Uterus (tissue), 2 donors: Measurements from ENCODE around the gene ARSB.

Experiments
- CTCF ChIP-seq, 4 experiments: fragments of 200-600 bp in 2 of 4; fragments of 450-650 bp in 2 of 4; sonication (generic) in 2 of 4; IDR thresholded peaks; one replicate each; pipeline ENCODE4 v1.5.1; 2016 to 2019; ENCODE audit warnings: antibody characterized with exemption in 4 of 4, mild to moderate bottlenecking in 2 of 4, moderate library complexity in 1 of 4
- POLR2A ChIP-seq, 2 donors: fragments of 450-650 bp; IDR thresholded peaks; one replicate each; pipeline ENCODE4 v1.6.1; 2016; ENCODE audit warnings: antibody characterized with exemption in 2 of 2, mild to moderate bottlenecking in 1 of 2, moderate library complexity in 1 of 2

DNA sequence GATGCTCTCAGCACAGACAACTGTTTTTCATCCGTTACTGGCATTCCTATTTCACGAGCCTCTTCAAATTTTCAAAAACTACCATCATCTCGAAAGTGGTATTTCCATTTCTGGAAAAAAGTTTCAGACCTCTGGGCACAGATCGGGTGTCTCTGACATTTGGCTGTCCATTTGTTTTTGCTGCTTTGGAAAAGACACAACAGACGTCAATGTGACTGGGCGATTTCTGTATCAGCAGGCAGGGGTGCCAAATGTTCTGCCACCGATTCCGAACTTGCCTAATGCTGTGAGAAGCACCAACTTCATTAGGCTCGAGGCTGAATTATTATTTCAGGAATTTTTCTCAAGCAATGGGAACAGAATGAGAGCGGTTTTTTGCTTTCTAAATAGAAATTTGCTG lies 105.6 kb downstream of the ARSB start:
- no peak for TF ChIP-seq CTCF (IDR thresholded peaks at IDR 0.05)
- no peak for TF ChIP-seq POLR2A (IDR thresholded peaks at IDR 0.05)
